ENCODE measurements around the gene PGP.
"Not testable (repeated sequence)": the region's sequence is repeated elsewhere in the genome, so short reads cannot be mapped to it uniquely, and the experiment has no call there.

The PGP gene

GRCh38 chr16:2214719-2214968 lies at the start of gene PGP:
PGP (minus strand) TSS chr16:2214840; CDS start chr16:2214777, 63 bp downstream.
- H3K27me3 Mint-ChIP-seq, result no peaks in the 10 kb centered on the region
- H3K4me3 Mint-ChIP-seq, result peak within 1 kb of the TSS; percentile 81
- DNase-seq (ENCODE audit: low spot score in 2 of 2) (no peak), ATAC-seq (replicated peaks; ENCODE audit: extremely low read depth, poor library complexity, severe bottlenecking) (peak; percentile 96)
- H3K9me3 Mint-ChIP-seq, result no peaks in the 10 kb centered on the region
- peaks cover 10% of the 10 kb centered on the region for H3K36me3 Mint-ChIP-seq (ENCODE audit: insufficient read depth)
- peak within 1 kb of the TSS; percentile 68 for H3K27ac Mint-ChIP-seq (ENCODE audit: low read depth)
- peaks cover 6% of the 10 kb centered on the region for H3K4me1 Mint-ChIP-seq

- Mint-ChIP-seq H3K36me3 (ENCODE audit: insufficient read depth) (peaks cover 62% of the 10 kb centered on the region), H3K4me1 (peaks cover 23% of the 10 kb centered on the region), H3K27ac (ENCODE audit: low read depth) (peak overlapping the region; percentile 38)
- DNase-seq (ENCODE audit: low spot score in 2 of 2); ATAC-seq (replicated peaks; ENCODE audit: extremely low read depth, poor library complexity, severe bottlenecking); H3K9me3 Mint-ChIP-seq; H3K27me3 Mint-ChIP-seq; H3K4me3 Mint-ChIP-seq: not testable (repeated sequence)
These were observed 48.4 kb upstream of the PGP start for GRCh38 chr16:2263026-2263425.

- no peaks in the 10 kb centered on the region for H3K9me3 Mint-ChIP-seq
These were observed 45.6 kb upstream of the PGP start for GRCh38 chr16:2260250-2260649.

GRCh38 chr16:2258530-2258929 lies 43.9 kb upstream of the PGP start:
- not testable (repeated sequence) for H3K9me3 Mint-ChIP-seq; DNase-seq (ENCODE audit: low spot score in 2 of 2); H3K27me3 Mint-ChIP-seq; ATAC-seq (replicated peaks; ENCODE audit: extremely low read depth, poor library complexity, severe bottlenecking); H3K4me3 Mint-ChIP-seq; H3K4me1 Mint-ChIP-seq; H3K27ac Mint-ChIP-seq (ENCODE audit: low read depth)
- peaks cover 79% of the 10 kb centered on the region for H3K36me3 Mint-ChIP-seq (ENCODE audit: insufficient read depth)

More at GRCh38 chr16:2260250-2260649, 45.6 kb upstream of the PGP start:
- H3K4me3 Mint-ChIP-seq, result no peak overlapping the region
- DNase-seq (ENCODE audit: low spot score in 2 of 2) (no peak), ATAC-seq (replicated peaks; ENCODE audit: extremely low read depth, poor library complexity, severe bottlenecking) (no peak)
- H3K4me1 Mint-ChIP-seq, result peaks cover 18% of the 10 kb centered on the region
- no peaks in the 10 kb centered on the region for H3K27me3 Mint-ChIP-seq
- no peak overlapping the region for H3K27ac Mint-ChIP-seq (ENCODE audit: low read depth)
- peaks cover 73% of the 10 kb centered on the region for H3K36me3 Mint-ChIP-seq (ENCODE audit: insufficient read depth)

GRCh38 chr16:2257726-2258125 lies 43.1 kb upstream of the PGP start:
- H3K4me1 Mint-ChIP-seq, result peaks cover 6% of the 10 kb centered on the region
- no peak for ATAC-seq (replicated peaks; ENCODE audit: extremely low read depth, poor library complexity, severe bottlenecking)
- H3K27ac Mint-ChIP-seq (ENCODE audit: low read depth), result no peak overlapping the region
- peaks cover 76% of the 10 kb centered on the region for H3K36me3 Mint-ChIP-seq (ENCODE audit: insufficient read depth)
- no peaks in the 10 kb centered on the region for H3K27me3 Mint-ChIP-seq
- H3K4me3 Mint-ChIP-seq, result no peak overlapping the region
- no peaks in the 10 kb centered on the region for H3K9me3 Mint-ChIP-seq
- DNase-seq (ENCODE audit: low spot score in 2 of 2), result no peak

GRCh38 chr16:2256531-2257140 lies 42.0 kb upstream of the PGP start:
- DNase-seq (ENCODE audit: low spot score in 2 of 2), result no peak
- Mint-ChIP-seq H3K4me1 (peaks cover 6% of the 10 kb centered on the region), H3K36me3 (ENCODE audit: insufficient read depth) (peaks cover 75% of the 10 kb centered on the region), H3K27ac (ENCODE audit: low read depth) (no peak overlapping the region), H3K4me3 (no peak overlapping the region), H3K9me3 (no peaks in the 10 kb centered on the region), H3K27me3 (no peaks in the 10 kb centered on the region)
- ATAC-seq (replicated peaks; ENCODE audit: extremely low read depth, poor library complexity, severe bottlenecking), result no peak

GRCh38 chr16:2253293-2253692 lies 38.7 kb upstream of the PGP start:
- Mint-ChIP-seq H3K36me3 (ENCODE audit: insufficient read depth) (peaks cover 58% of the 10 kb centered on the region), H3K27me3 (no peaks in the 10 kb centered on the region), H3K9me3 (no peaks in the 10 kb centered on the region), H3K4me1 (peaks cover 6% of the 10 kb centered on the region), H3K4me3 (no peak overlapping the region), H3K27ac (ENCODE audit: low read depth) (peak overlapping the region; percentile 25)
- ATAC-seq (replicated peaks; ENCODE audit: extremely low read depth, poor library complexity, severe bottlenecking) (no peak), DNase-seq (ENCODE audit: low spot score in 2 of 2) (no peak)

- Mint-ChIP-seq H3K27me3 (no peaks in the 10 kb centered on the region), H3K4me1 (peaks cover 6% of the 10 kb centered on the region), H3K27ac (ENCODE audit: low read depth) (peak overlapping the region; percentile 25)
These were observed 38.1 kb upstream of the PGP start for GRCh38 chr16:2252806-2253148.

GRCh38 chr16:2251296-2252111 lies 36.9 kb upstream of the PGP start, which contains the start of gene ECI1:
ECI1 (minus strand) TSS chr16:2251587; CDS start chr16:2251566, 21 bp downstream.
- peak; percentile 77 for ATAC-seq (replicated peaks; ENCODE audit: extremely low read depth, poor library complexity, severe bottlenecking)
- Mint-ChIP-seq H3K27ac (ENCODE audit: low read depth) (peak within 1 kb of the TSS; percentile 91), H3K36me3 (ENCODE audit: insufficient read depth) (peaks cover 45% of the 10 kb centered on the region), H3K4me3 (peak within 1 kb of the TSS; percentile 81), H3K27me3 (no peaks in the 10 kb centered on the region), H3K4me1 (peaks cover 4% of the 10 kb centered on the region), H3K9me3 (no peaks in the 10 kb centered on the region)
- peak; percentile 52 to 57 for DNase-seq (ENCODE audit: low spot score in 2 of 2)

More at GRCh38 chr16:2252806-2253148, 38.1 kb upstream of the PGP start:
- H3K36me3 Mint-ChIP-seq (ENCODE audit: insufficient read depth), result peaks cover 55% of the 10 kb centered on the region
- peak overlapping the region; percentile 81 for H3K4me3 Mint-ChIP-seq
- no peaks in the 10 kb centered on the region for H3K9me3 Mint-ChIP-seq
- ATAC-seq (replicated peaks; ENCODE audit: extremely low read depth, poor library complexity, severe bottlenecking), result no peak
- DNase-seq (ENCODE audit: low spot score in 2 of 2), result no peak

GRCh38 chr16:2250652-2251295 lies 36.1 kb upstream of the PGP start:
- DNase-seq (ENCODE audit: low spot score in 2 of 2) (peak in 1 of 2 donors; percentile 21), ATAC-seq (replicated peaks; ENCODE audit: extremely low read depth, poor library complexity, severe bottlenecking) (no peak)
- Mint-ChIP-seq H3K36me3 (ENCODE audit: insufficient read depth) (peaks cover 40% of the 10 kb centered on the region), H3K4me1 (no peaks in the 10 kb centered on the region), H3K4me3 (peak overlapping the region; percentile 81), H3K9me3 (no peaks in the 10 kb centered on the region), H3K27me3 (no peaks in the 10 kb centered on the region), H3K27ac (ENCODE audit: low read depth) (peak overlapping the region; percentile 91)

GRCh38 chr16:2246301-2246885 lies 31.8 kb upstream of the PGP start:
- Mint-ChIP-seq H3K4me3 (no peak overlapping the region), H3K36me3 (ENCODE audit: insufficient read depth) (peaks cover 9% of the 10 kb centered on the region), H3K9me3 (no peaks in the 10 kb centered on the region), H3K27me3 (no peaks in the 10 kb centered on the region), H3K4me1 (no peaks in the 10 kb centered on the region), H3K27ac (ENCODE audit: low read depth) (no peak overlapping the region)
- DNase-seq (ENCODE audit: low spot score in 2 of 2) (no peak), ATAC-seq (replicated peaks; ENCODE audit: extremely low read depth, poor library complexity, severe bottlenecking) (no peak)

GRCh38 chr16:2244926-2245795 lies 30.5 kb upstream of the PGP start:
- Mint-ChIP-seq H3K4me1 (no peaks in the 10 kb centered on the region), H3K27me3 (no peaks in the 10 kb centered on the region), H3K27ac (ENCODE audit: low read depth) (no peak overlapping the region), H3K36me3 (ENCODE audit: insufficient read depth) (peaks cover 4% of the 10 kb centered on the region), H3K9me3 (no peaks in the 10 kb centered on the region), H3K4me3 (no peak overlapping the region)
- no peak for DNase-seq (ENCODE audit: low spot score in 2 of 2)
- no peak for ATAC-seq (replicated peaks; ENCODE audit: extremely low read depth, poor library complexity, severe bottlenecking)
